SK-N-SH (cell line): ENCODE data around the gene OXCT1. TPM values are rescaled to one million over a fixed set of nuclear protein-coding genes. Genes with fewer than 3 reads are reported as not detected.

ENCODE experiments used
- CTCF ChIA-PET: fragments of 300-600, 350-600 bp; formaldehyde crosslinking; extraction: SDS; loops from one replicate; lab custom pipeline; 2021; lab: Yijun Ruan, JAX
- POLR2A ChIA-PET: fragments of 350-600 bp; sonication (Branson Sonifier 250); formaldehyde crosslinking; extraction: SDS; loops from one replicate; lab custom pipeline; 2020; ENCODE audit warnings: antibody characterized with exemption, inconsistent platforms; lab: Yijun Ruan, JAX
- DNase-seq: peaks from one replicate; pipeline ENCODE4 v3.0.0; 2012
- H2AFZ ChIP-seq: fragments of 200-600 bp; sonication (generic); 2 replicates; pipeline ENCODE4 v1.8.1; 2016; ENCODE audit warnings: antibody characterized with exemption, mild to moderate bottlenecking, low read depth
- H3F3A ChIP-seq: fragments of 200-600 bp; sonication (generic); replicated peaks from 2 replicates; pipeline ENCODE3; 2016; ENCODE audit warnings: antibody characterized with exemption, mild to moderate bottlenecking; ENCODE audit not compliant: insufficient read depth
- H3K27ac ChIP-seq, 2 experiments: fragments of 200-500 bp in 1 of 2; fragments of 200-600 bp in 1 of 2; sonication (Bioruptor generic) in 1 of 2; sonication (generic), shearing (Covaris generic) in 1 of 2; 2 replicates each; pipeline versions ENCODE4 v1.5.1 to v1.6.1; 2014 to 2016; ENCODE audit warnings: low read depth in 2 of 2, inconsistent platforms in 1 of 2, low read length in 1 of 2, mild to moderate bottlenecking in 1 of 2, mixed read lengths in 1 of 2
- H3K27me3 ChIP-seq: fragments of 200-600 bp; sonication (generic), shearing (Covaris generic); 2 replicates; pipeline ENCODE4 v1.6.1; 2016; ENCODE audit warnings: mixed run types; ENCODE audit not compliant: insufficient read depth
- H3K36me3 ChIP-seq, 2 experiments: fragments of 200-500 bp in 1 of 2; fragments of 200-600 bp in 1 of 2; sonication (Bioruptor generic) in 1 of 2; sonication (generic) in 1 of 2; replicated peaks in 1 of 2; 2 replicates each; pipeline versions ENCODE3 to v1.5.1; 2014 to 2016; ENCODE audit warnings: low read length in 1 of 2, mild to moderate bottlenecking in 1 of 2; ENCODE audit not compliant: insufficient read depth in 2 of 2, control insufficient read depth in 1 of 2
- H3K4me1 ChIP-seq, 2 experiments: fragments of 200-500 bp in 1 of 2; fragments of 200-600 bp in 1 of 2; sonication (Bioruptor generic) in 1 of 2; sonication (generic), shearing (Covaris generic) in 1 of 2; 2 replicates each; pipeline versions ENCODE4 v1.5.1 to v1.6.1; 2014 to 2016; ENCODE audit warnings: low read depth in 1 of 2, low read length in 1 of 2, mixed run types in 1 of 2; ENCODE audit not compliant: insufficient read depth in 2 of 2, control insufficient read depth in 1 of 2
- H3K4me2 ChIP-seq: fragments of 200-600 bp; sonication (generic), shearing (Covaris generic); 2 replicates; pipeline ENCODE4 v1.6.1; 2017; ENCODE audit warnings: mixed run types
- H3K4me3 ChIP-seq, 2 experiments: fragments of 200-500 bp in 1 of 2; fragments of 200-600 bp in 1 of 2; sonication (Bioruptor generic) in 1 of 2; sonication (generic), shearing (Covaris generic) in 1 of 2; 2 replicates each; pipeline versions ENCODE4 v1.5.1 to v1.8.1; 2014 to 2016; ENCODE audit warnings: low read depth in 2 of 2, inconsistent platforms in 1 of 2, low read length in 1 of 2, mild to moderate bottlenecking in 1 of 2, mixed read lengths in 1 of 2, moderate library complexity in 1 of 2
- H3K79me2 ChIP-seq: fragments of 200-600 bp; sonication (generic); 2 replicates; pipeline ENCODE4 v1.8.1; 2017; ENCODE audit warnings: mild to moderate bottlenecking; ENCODE audit not compliant: insufficient read depth
- H3K9ac ChIP-seq: fragments of 200-600 bp; sonication (generic); 2 replicates; pipeline ENCODE4 v1.6.1; 2017; ENCODE audit warnings: mixed run types
- H3K9me2 ChIP-seq: fragments of 200-600 bp; sonication (generic); 2 replicates; pipeline ENCODE4 v1.6.1; 2017; ENCODE audit warnings: mixed run types
- H3K9me3 ChIP-seq: fragments of 200-600 bp; sonication (generic); 2 replicates; pipeline ENCODE4 v1.6.1; 2017; ENCODE audit warnings: mixed run types, mild to moderate bottlenecking, moderate library complexity
- H4K20me1 ChIP-seq: fragments of 200-600 bp; sonication (generic); 2 replicates; pipeline ENCODE4 v1.6.1; 2017; ENCODE audit warnings: mild to moderate bottlenecking, mixed run types; ENCODE audit not compliant: insufficient read depth
- CHD2 ChIP-seq: fragments of 150-350 bp; IDR thresholded peaks from 2 replicates; pipeline ENCODE4 v1.6.1; 2018; ENCODE audit warnings: low read length; ENCODE audit not compliant: partially characterized antibody
- EP300 ChIP-seq, 2 experiments: IDR thresholded peaks; 2 replicates each; pipeline versions ENCODE4 v1.4.0 to v1.6.1; 2012; ENCODE audit warnings: borderline replicate concordance in 1 of 2, low read depth in 1 of 2, low read length in 1 of 2
- EZH2phosphoT487 ChIP-seq: fragments of 200-600 bp; sonication (generic); IDR thresholded peaks from 2 replicates; pipeline ENCODE4 v1.6.1; 2017; ENCODE audit warnings: low read depth, mixed run types, mild to moderate bottlenecking, antibody characterized with exemption, moderate library complexity, borderline replicate concordance
- FOSL2 ChIP-seq: IDR thresholded peaks from 2 replicates; pipeline ENCODE4 v1.4.0; 2012; ENCODE audit warnings: low read depth, mild to moderate bottlenecking, moderate library complexity, borderline replicate concordance
- FOXJ3 ChIP-seq: sonication (generic); formaldehyde crosslinking; IDR thresholded peaks from 2 replicates; pipeline ENCODE4 v1.5.1; 2020; ENCODE audit warnings: mild to moderate bottlenecking, missing genetic modification reagents
- GABPA ChIP-seq: IDR thresholded peaks from 2 replicates; pipeline ENCODE4 v1.4.0; 2012; ENCODE audit warnings: low read depth, mild to moderate bottlenecking
- GATA2 ChIP-seq: sonication (generic); formaldehyde crosslinking; IDR thresholded peaks from 2 replicates; pipeline ENCODE4 v1.5.0; 2020; ENCODE audit warnings: mild to moderate bottlenecking, missing genetic modification reagents
- JUND ChIP-seq: IDR thresholded peaks from 2 replicates; pipeline ENCODE4 v1.4.0; 2012
- MXI1 ChIP-seq: IDR thresholded peaks from 2 replicates; pipeline ENCODE4 v1.6.1; 2012; ENCODE audit warnings: mild to moderate bottlenecking, low read depth, low read length, improper control_type of control experiment
- NFIC ChIP-seq: IDR thresholded peaks from 2 replicates; pipeline ENCODE4 v1.4.0; 2012; ENCODE audit warnings: borderline replicate concordance
- NRF1 ChIP-seq: IDR thresholded peaks from 2 replicates; pipeline ENCODE4 v1.6.1; 2012; ENCODE audit warnings: low read depth, mild to moderate bottlenecking, low read length
- POLR2AphosphoS5 ChIP-seq: IDR thresholded peaks from 2 replicates; pipeline ENCODE4 v1.6.1; 2012; ENCODE audit warnings: low read depth, low read length
- RAD21 ChIP-seq: IDR thresholded peaks from 2 replicates; pipeline ENCODE4 v1.6.1; 2012; ENCODE audit warnings: mild to moderate bottlenecking, low read length
- RCOR1 ChIP-seq: fragments of 150-350 bp; IDR thresholded peaks from 2 replicates; pipeline ENCODE4 v1.6.1; 2017; ENCODE audit warnings: antibody characterized with exemption, low read length
- RFX5 ChIP-seq: IDR thresholded peaks from 2 replicates; pipeline ENCODE4 v1.6.1; 2012; ENCODE audit warnings: mild to moderate bottlenecking, improper control_type of control experiment, low read length
- SIN3A ChIP-seq: IDR thresholded peaks from 2 replicates; pipeline ENCODE4 v1.6.1; 2012; ENCODE audit warnings: low read depth, mild to moderate bottlenecking, low read length, moderate library complexity, borderline replicate concordance
- SMC3 ChIP-seq: IDR thresholded peaks from 2 replicates; pipeline ENCODE4 v1.6.1; 2012; ENCODE audit warnings: low read depth, low read length, improper control_type of control experiment
- TAF1 ChIP-seq: IDR thresholded peaks from 2 replicates; pipeline ENCODE4 v1.6.1; 2012; ENCODE audit warnings: low read depth, mild to moderate bottlenecking, low read length, moderate library complexity, borderline replicate concordance
- TCF12 ChIP-seq: IDR thresholded peaks from 2 replicates; pipeline ENCODE4 v1.4.0; 2012
- TEAD4 ChIP-seq: IDR thresholded peaks from 2 replicates; pipeline ENCODE4 v1.4.0; 2012; ENCODE audit warnings: mild to moderate bottlenecking, borderline replicate concordance; ENCODE audit not compliant: insufficient read depth
- WGBS: methylation state at CpG from one replicate; pipeline ENCODE4 v1.1.6; 2017; ENCODE audit warnings: low lambda C conversion rate; 5-methylcytosine and 5-hydroxymethylcytosine counted together
- polyA plus RNA-seq, 3 experiments: library from polyadenylated mRNA; depleted of rRNA; stranded (reverse); fragments of >200 nt; gene quantifications; 2 replicates each; pipeline ENCODE4 v1.2.3, GENCODE V29; 2012
- TF ChIP-seq, protein P1 (sequence below): fragments of 150-350 bp; IDR thresholded peaks from 2 replicates; pipeline ENCODE4 v1.6.1; 2016; ENCODE audit warnings: mild to moderate bottlenecking, low read depth, low read length
- TF ChIP-seq, protein P2 (sequence below): IDR thresholded peaks from 2 replicates; pipeline ENCODE4 v1.4.0; 2012; ENCODE audit warnings: low read depth
- TF ChIP-seq, protein P3 (sequence below): IDR thresholded peaks from 2 replicates; pipeline ENCODE4 v1.4.0; 2012; ENCODE audit warnings: low read depth, borderline replicate concordance
- TF ChIP-seq, protein P4 (sequence below): fragments of 150-350 bp; IDR thresholded peaks from 2 replicates; pipeline ENCODE4 v1.6.1; 2017; ENCODE audit warnings: antibody characterized with exemption, low read length, low read depth, borderline replicate concordance
- TF ChIP-seq, protein P5 (sequence below): IDR thresholded peaks from 2 replicates; pipeline ENCODE4; 2012

OXCT1 gene
- polyA plus RNA-seq, 1 of the 3 experiments (the other 2 are of a cell fraction), result 11.7 TPM

DNA sequence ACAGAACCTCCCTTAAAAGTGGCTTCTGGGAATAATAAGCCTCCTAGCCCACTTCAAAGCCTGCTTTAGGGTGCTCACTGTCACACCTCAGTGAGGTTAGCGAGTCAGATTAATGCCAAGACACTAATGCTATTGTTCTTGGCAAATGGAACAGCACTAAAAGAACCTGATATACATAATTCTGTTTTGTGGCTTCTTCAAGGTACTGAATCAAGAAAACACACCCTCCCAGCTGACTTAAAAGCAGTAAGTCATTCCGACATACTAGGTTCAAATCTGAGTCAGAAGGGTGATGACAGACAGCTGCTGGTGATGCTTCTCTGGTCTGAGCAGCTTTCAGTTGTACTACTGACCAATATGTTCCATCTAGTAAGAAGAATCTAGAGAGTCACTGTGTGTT is 121.6 kb downstream of the OXCT1 start:
- Histone ChIP-seq H3K4me1 (peaks cover 4 to 20% of the 10 kb centered on the region in 2 experiments; a peak in 2 of 4 replicates), H3K9me2 (no peaks in the 10 kb centered on the region), H3K36me3 (peaks cover 0 to 6% of the 10 kb centered on the region in 2 experiments), H4K20me1 (no peaks in the 10 kb centered on the region), H3K9me3 (no peaks in the 10 kb centered on the region), H3K4me2 (no peak overlapping the region), H3K79me2 (no peaks in the 10 kb centered on the region), H3K4me3 (no peak overlapping the region), H3K27ac (peak overlapping the region in 1 of 2 experiments; percentile 94; a peak in 2 of 4 replicates), H3F3A (no peaks in the 10 kb centered on the region), H2AFZ (no peak overlapping the region), H3K27me3 (no peaks in the 10 kb centered on the region), H3K9ac (no peak overlapping the region)
- no peak for DNase-seq
- WGBS, result 85% methylated on average over 2 of the region's 2 CpGs
- ChIA-PET CTCF (interaction anchor here (1.0 to 1.8 kb wide), 2 partner anchors 10 to 13 kb away, joined by 3 to 5 read pairs; no protein-coding TSS in a partner anchor), POLR2A (no interaction called here)
- TF ChIP-seq NFIC (no peak), RCOR1 (no peak), SMC3 (no peak), MXI1 (no peak), TEAD4 (no peak), GABPA (no peak), RFX5 (no peak), SIN3A (no peak), EZH2phosphoT487 (no peak)
- TF ChIP-seq, protein P1, sequence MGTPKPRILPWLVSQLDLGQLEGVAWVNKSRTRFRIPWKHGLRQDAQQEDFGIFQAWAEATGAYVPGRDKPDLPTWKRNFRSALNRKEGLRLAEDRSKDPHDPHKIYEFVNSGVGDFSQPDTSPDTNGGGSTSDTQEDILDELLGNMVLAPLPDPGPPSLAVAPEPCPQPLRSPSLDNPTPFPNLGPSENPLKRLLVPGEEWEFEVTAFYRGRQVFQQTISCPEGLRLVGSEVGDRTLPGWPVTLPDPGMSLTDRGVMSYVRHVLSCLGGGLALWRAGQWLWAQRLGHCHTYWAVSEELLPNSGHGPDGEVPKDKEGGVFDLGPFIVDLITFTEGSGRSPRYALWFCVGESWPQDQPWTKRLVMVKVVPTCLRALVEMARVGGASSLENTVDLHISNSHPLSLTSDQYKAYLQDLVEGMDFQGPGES, result no peak
- TF ChIP-seq, protein P2, sequence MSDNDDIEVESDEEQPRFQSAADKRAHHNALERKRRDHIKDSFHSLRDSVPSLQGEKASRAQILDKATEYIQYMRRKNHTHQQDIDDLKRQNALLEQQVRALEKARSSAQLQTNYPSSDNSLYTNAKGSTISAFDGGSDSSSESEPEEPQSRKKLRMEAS, result no peak
- TF ChIP-seq, protein P3, sequence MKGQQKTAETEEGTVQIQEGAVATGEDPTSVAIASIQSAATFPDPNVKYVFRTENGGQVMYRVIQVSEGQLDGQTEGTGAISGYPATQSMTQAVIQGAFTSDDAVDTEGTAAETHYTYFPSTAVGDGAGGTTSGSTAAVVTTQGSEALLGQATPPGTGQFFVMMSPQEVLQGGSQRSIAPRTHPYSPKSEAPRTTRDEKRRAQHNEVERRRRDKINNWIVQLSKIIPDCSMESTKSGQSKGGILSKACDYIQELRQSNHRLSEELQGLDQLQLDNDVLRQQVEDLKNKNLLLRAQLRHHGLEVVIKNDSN, result no peak
- TF ChIP-seq, protein P4, sequence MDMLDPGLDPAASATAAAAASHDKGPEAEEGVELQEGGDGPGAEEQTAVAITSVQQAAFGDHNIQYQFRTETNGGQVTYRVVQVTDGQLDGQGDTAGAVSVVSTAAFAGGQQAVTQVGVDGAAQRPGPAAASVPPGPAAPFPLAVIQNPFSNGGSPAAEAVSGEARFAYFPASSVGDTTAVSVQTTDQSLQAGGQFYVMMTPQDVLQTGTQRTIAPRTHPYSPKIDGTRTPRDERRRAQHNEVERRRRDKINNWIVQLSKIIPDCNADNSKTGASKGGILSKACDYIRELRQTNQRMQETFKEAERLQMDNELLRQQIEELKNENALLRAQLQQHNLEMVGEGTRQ, result no peak

DNA sequence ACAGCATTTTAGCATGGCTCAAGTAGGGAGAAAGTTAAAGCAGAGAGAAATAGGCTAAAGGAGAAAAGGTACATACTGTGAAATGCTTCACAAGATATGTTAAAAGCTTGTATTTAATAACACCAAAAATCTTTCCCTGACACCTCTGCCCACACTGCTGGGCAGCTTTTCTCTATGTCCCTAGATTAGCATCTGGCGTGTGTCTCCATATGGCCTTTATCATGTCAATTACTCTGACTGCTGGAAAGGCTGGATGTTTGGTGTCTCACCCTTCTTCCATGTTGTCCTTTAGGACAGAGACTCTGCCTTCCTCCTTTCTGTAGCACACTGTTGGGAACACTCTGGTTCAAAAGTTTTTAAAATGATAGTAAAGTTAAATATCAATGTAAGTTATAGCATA is 122.5 kb downstream of the OXCT1 start:
- H3K27me3 ChIP-seq, result no peaks in the 10 kb centered on the region
- H3K9ac ChIP-seq, result no peak overlapping the region
- peak; percentile 53 for DNase-seq
- H3K4me1 ChIP-seq, result peaks cover 4 to 20% of the 10 kb centered on the region in 2 experiments; a peak in 2 of 4 replicates
- ChIA-PET POLR2A (no interaction called here), CTCF (interaction anchor here (0.9 to 1.4 kb wide), 3 partner anchors 22 to 96 kb away, joined by 4 to 7 read pairs (median 5); no protein-coding TSS in a partner anchor)
- WGBS, result 58% methylated on average over 1 of the region's 1 CpG
- H3K27ac ChIP-seq, result peak overlapping the region in 1 of 2 experiments; percentile 94; a peak in 2 of 4 replicates
- no peak overlapping the region for H3K4me2 ChIP-seq
- peaks cover 0 to 6% of the 10 kb centered on the region in 2 experiments for H3K36me3 ChIP-seq
- H3K4me3 ChIP-seq, result no peak overlapping the region
- H2AFZ ChIP-seq, result no peak overlapping the region
- no peaks in the 10 kb centered on the region for H4K20me1 ChIP-seq
- H3K9me2 ChIP-seq, result no peaks in the 10 kb centered on the region
- H3F3A ChIP-seq, result no peaks in the 10 kb centered on the region
- no peaks in the 10 kb centered on the region for H3K79me2 ChIP-seq
- H3K9me3 ChIP-seq, result no peaks in the 10 kb centered on the region
- TF ChIP-seq RAD21 (peak; percentile 27; the same call in 1 of the 2 replicates), NFIC (no peak), CHD2 (peak; percentile 74), FOXJ3 (CRISPR knock-in tag) (no peak; the same call in 1 of the 2 replicates), FOSL2 (no peak), MXI1 (0 out of 2 replicates have a peak, but pooled peaks have one; percentile 7), GATA2 (CRISPR knock-in tag) (peak; percentile 97), EP300 (IDR thresholded peaks at IDR 0.05; ENCODE audit: borderline replicate concordance in 1 of 2, low read depth in 1 of 2, low read length in 1 of 2) (peak in 1 of 2 experiments; percentile 88; a peak in 2 of 4 replicates), NRF1 (no peak), JUND (no peak), POLR2AphosphoS5 (no peak), SIN3A (no peak), RFX5 (no peak), TEAD4 (no peak), TAF1 (no peak), TCF12 (peak; percentile 45)
- TF ChIP-seq, protein P5, sequence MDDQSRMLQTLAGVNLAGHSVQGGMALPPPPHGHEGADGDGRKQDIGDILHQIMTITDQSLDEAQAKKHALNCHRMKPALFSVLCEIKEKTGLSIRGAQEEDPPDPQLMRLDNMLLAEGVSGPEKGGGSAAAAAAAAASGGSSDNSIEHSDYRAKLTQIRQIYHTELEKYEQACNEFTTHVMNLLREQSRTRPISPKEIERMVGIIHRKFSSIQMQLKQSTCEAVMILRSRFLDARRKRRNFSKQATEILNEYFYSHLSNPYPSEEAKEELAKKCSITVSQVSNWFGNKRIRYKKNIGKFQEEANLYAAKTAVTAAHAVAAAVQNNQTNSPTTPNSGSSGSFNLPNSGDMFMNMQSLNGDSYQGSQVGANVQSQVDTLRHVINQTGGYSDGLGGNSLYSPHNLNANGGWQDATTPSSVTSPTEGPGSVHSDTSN, result no peak
